MG63 (cell line): ENCODE measurements around the gene FSTL4. TPM values are rescaled to one million over a fixed set of nuclear protein-coding genes. Genes with fewer than 3 reads are reported as not detected.

Experiments
- DNase-seq: peaks from one replicate; pipeline ENCODE4 v3.0.0-alpha.2; 2020
- H3K27me3 ChIP-seq: fragments of 250-450 bp; sonication (Bioruptor Pico); 2 replicates; pipeline ENCODE4 v1.5.1; 2020; ENCODE audit warnings: mild to moderate bottlenecking, moderate library complexity
- H3K36me3 ChIP-seq: fragments of 250-450 bp; sonication (Bioruptor Pico); 2 replicates; pipeline ENCODE4 v1.5.1; 2020; ENCODE audit warnings: mild to moderate bottlenecking, moderate library complexity
- H3K4me3 ChIP-seq: fragments of 250-450 bp; sonication (Bioruptor Pico); 2 replicates; pipeline ENCODE4 v1.5.1; 2020; ENCODE audit warnings: mild to moderate bottlenecking, moderate library complexity
- H3K9me3 ChIP-seq: fragments of 250-450 bp; sonication (Bioruptor Pico); 2 replicates; pipeline ENCODE4 v1.5.1; 2020; ENCODE audit warnings: mild to moderate bottlenecking, moderate library complexity
- total RNA-seq: library from RNA; depleted of rRNA; stranded (reverse); fragments of >200 nt; shearing (Covaris generic); gene quantifications from 2 replicates; pipeline ENCODE4 v1.2.3, GENCODE V29; 2014; ENCODE audit warnings: low replicate concordance

FSTL4 gene
- total RNA-seq, 1 experiment from 2014 or later, result not detected

DNA sequence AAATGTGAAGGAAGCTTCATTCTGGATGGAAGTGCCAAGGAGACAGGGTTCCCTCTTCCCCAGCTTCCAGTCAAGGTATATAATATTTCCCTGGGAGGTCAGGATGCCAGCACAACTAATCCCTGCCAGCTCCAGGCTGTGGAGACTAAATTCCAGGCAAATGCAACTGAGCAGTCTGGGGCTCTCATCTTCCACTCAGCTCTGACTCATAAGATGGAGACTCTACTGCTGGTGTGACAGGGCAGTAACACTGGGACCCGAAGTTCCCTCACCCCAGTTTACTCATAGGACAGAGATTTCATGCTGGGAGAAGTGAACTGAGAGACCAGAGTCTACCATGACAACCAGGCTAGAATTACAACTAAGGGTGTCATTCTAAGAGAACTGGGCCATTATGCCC, 235.4 kb downstream of the FSTL4 start:
- no peak overlapping the region for H3K4me3 ChIP-seq
- DNase-seq, result no peak
- H3K27me3 ChIP-seq, result peaks cover 4% of the 10 kb centered on the region
- peaks cover 30% of the 10 kb centered on the region for H3K9me3 ChIP-seq
- H3K36me3 ChIP-seq, result no peaks in the 10 kb centered on the region

DNA sequence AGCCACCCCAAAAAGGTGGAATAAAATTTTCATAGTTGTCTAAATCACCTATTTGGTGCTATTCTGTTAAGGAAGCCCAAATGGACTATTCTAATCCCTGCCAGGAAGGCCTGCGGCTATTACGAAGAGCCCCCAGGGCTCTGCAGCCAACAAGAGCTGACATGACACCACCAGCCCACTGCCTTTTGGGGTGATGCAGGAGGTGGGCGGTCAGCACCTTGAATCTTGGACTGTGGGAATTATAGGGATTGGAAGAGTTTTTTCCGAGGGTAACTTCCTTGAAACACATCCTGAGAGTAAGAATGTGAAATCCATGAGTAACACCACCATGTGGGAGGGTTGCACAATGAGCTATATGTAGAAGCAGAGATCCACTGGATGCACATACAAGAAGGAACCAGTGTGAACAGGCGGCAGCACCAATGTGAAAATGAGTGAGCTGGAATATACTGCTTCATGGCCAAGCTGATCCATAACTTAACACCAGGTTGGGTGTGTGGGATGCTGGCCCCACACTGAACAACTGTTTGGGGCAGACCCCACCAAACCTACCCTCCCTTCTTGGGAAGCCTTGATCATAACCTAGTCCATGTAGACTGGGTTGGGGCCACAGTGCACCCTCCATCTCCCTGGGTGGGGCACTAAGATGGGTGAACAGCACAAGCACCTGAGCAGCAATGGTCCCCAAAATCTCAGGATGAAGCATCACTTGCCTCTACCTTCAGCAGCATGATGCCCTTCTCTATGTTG, 239.0 kb downstream of the FSTL4 start:
- H3K27me3 ChIP-seq, result no peaks in the 10 kb centered on the region
- no peak for DNase-seq
- no peak overlapping the region for H3K4me3 ChIP-seq
- no peaks in the 10 kb centered on the region for H3K36me3 ChIP-seq
- peaks cover 23% of the 10 kb centered on the region for H3K9me3 ChIP-seq

DNA sequence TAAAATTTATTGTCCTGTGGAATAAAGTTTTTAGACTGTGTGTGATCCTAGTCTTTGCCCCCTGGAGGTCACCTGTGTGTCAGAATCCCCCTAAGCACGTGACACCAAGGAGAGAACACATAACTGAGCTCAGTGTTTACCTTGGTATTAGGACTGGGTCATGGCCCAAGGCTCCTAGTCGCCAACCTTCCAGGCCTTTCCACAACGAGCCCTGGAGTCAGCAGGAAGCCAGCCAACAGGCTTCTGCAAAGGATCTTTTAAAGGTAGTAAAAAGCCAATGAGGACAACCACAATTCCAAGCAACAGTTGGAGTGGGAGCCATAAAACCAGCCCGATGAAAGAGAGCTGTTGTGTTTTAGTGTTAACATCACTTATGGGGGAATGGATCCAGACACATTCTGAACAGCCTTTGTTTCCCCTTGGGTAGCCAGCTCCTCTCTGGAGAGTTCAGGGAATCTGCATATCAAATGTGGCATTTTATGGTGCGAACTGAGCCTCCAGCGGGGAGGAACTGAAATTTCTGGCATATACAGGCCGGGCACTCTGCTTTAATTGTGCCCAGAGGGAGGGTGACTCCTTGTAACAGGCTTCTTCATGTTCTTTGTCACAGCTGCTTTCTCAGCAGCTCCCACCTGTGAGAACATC, 239.9 kb downstream of the FSTL4 start:
- H3K36me3 ChIP-seq, result no peaks in the 10 kb centered on the region
- no peaks in the 10 kb centered on the region for H3K27me3 ChIP-seq
- no peak overlapping the region for H3K4me3 ChIP-seq
- peaks cover 15% of the 10 kb centered on the region for H3K9me3 ChIP-seq
- no peak for DNase-seq

DNA sequence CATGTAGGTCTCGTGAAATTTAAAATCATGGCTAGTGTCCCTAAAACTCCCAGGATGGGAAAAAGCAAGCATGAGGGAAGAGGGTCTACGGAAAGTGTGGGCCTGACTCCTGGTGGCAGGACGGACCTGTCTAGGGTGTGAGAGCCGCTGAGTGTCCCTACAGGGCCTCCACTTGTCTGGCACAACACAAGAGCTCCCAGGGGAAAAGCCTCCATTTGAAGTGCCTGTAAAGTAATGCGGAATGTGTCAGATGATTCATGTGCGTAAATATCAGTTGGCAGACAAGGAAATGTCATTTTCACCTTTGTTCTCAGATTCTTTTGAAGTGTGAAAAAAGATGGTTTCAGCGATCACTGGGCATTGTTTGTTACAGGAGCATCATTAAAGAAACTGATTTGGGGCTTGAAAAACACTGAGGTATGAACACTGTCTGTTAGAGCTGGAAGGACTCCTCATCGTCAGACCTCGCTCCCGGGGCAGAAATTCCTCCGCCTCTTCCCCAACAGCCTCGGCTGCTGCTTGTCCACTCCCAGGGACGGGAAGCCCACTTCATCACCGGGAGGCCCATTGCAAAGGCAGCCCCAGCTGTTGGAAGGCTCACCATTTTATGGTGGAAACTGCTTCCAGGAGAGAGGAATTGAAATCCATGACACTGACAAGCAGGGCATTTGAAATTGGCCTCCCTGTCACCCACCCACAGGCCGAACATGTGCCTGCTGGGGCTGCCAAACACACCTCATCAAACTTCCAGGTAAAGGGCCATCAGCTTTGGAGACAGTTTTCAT, 240.8 kb downstream of the FSTL4 start:
- H3K27me3 ChIP-seq, result no peaks in the 10 kb centered on the region
- H3K4me3 ChIP-seq, result no peak overlapping the region
- no peaks in the 10 kb centered on the region for H3K36me3 ChIP-seq
- no peak for DNase-seq
- peaks cover 8% of the 10 kb centered on the region for H3K9me3 ChIP-seq

DNA sequence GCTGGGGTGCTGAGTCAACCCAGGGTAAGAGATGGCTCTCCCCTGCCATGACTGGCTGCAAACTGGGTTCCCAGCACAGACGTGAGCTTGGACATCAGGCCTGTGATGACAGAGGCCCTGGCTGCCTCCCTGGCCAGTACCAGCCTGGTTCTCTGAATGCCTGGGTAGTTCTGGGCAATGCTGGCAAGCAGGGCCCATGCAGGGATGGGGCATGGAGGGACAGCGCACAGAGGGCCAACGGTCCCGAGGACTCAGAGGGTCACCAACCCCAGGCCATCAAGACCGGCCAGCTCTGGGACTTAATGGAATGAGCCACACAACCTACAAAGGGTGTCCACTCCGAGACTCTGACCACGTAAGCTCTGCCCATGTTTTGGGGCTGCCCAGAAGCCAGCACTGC, 241.4 kb downstream of the FSTL4 start:
- DNase-seq, result no peak
- no peaks in the 10 kb centered on the region for H3K27me3 ChIP-seq
- H3K4me3 ChIP-seq, result no peak overlapping the region
- no peaks in the 10 kb centered on the region for H3K36me3 ChIP-seq
- H3K9me3 ChIP-seq, result peaks cover 5% of the 10 kb centered on the region

DNA sequence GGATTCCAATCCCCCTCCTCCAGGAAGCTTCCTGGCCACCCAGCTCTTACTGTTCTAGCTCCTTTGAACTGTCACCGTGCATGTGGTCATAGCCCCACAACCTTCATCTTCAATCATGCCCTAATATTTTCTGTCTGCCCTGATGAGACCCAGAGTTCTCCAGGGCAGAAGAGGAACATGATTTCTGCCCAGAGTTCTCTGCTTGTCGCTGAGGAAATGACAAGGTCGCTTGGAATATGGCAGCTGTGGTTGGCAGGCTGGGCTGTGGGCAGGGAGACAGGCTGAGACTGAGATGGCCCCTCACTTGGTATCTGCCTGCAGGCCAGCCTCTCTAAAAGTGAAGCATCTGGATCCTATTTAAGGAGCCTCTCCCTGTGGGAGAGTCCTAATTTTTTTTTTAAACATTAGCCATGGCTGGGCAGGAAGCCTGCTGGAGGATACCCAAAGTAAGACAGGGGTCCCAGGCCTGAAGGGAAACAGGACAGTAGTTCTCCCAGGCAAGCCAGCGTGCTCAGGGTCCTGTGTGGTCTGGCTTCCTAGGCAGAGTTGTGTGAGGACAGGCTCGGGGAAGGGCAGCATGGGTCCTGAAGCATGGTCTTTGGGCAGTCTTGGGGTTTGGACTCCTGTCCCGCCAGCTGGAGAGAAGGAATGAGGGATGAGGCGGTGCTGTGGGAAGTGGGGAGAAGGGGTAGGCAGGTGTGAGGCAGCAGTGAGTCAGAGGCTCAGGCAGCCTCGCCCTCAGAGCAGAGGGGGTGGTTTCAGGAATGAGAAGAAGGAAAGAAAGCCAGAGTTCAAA, 242.1 kb downstream of the FSTL4 start:
- Histone ChIP-seq H3K9me3 (peaks cover 3% of the 10 kb centered on the region; the same call in 1 of the 2 replicates), H3K4me3 (no peak overlapping the region), H3K27me3 (no peaks in the 10 kb centered on the region), H3K36me3 (no peaks in the 10 kb centered on the region)
- DNase-seq, result peak; percentile 80

DNA sequence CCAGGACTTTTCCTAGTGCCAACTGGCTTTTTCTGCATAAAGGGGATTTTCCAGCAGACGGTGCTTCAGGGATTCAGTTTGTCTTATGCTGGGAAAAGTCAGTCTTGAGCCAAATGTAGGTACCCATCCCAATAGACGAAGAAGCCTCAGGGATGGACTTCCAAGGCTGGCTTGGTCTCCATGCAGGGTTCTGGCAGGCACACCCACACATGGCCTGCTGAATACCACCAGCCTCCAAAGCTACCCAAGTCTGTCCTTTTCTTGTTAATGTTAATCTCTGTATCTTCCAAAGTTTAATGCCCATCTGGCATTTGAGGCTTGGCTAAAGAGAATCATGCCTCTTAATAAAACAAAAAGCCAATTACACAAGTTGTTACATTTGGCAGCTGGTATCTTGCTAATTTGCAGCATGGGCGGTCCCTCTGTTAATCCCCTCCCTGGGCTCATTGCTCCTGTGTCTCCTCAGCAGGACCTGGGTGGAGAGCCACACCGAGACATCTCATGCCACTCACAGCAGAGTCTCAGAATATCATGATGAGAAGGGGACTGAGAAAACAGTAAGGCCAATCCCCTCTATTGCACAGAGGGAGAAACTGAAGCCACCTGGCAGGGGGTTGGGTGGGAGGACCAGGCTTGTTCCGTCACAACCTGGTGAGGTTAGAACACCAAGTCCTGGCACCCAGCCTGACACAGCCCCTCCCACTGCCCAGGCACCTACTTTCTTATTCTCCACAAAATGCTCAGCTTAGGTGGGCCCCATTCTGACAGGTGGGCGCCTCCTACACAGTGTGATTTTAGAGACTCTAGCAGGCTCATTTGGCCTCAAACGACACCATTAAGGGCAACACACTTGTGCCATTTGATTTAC, 243.2 kb downstream of the FSTL4 start:
- H3K9me3 ChIP-seq, result no peaks in the 10 kb centered on the region
- DNase-seq, result no peak
- H3K36me3 ChIP-seq, result no peaks in the 10 kb centered on the region
- no peak overlapping the region for H3K4me3 ChIP-seq
- H3K27me3 ChIP-seq, result no peaks in the 10 kb centered on the region

DNA sequence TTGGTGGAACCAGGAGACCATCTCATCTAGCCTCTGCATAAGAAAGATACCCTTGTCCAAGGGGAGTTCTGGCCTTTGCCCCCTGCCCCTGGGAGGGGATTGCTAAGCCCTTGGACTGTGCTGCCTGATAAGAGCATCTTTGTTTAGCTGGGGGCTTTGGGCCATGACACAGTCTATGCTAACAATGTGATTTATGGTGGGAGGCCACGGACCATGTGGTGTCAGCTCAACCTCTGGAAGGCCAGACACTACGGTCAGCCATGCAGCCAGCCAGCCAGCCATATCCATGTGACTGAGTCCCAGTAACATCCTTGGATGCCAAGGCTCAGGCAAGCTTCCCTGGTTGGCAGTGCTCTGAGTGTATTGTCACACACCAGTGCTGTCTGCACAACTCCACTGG, 244.4 kb downstream of the FSTL4 start:
- Histone ChIP-seq H3K4me3 (no peak overlapping the region), H3K9me3 (no peaks in the 10 kb centered on the region), H3K36me3 (no peaks in the 10 kb centered on the region), H3K27me3 (no peaks in the 10 kb centered on the region)
- no peak for DNase-seq

DNA sequence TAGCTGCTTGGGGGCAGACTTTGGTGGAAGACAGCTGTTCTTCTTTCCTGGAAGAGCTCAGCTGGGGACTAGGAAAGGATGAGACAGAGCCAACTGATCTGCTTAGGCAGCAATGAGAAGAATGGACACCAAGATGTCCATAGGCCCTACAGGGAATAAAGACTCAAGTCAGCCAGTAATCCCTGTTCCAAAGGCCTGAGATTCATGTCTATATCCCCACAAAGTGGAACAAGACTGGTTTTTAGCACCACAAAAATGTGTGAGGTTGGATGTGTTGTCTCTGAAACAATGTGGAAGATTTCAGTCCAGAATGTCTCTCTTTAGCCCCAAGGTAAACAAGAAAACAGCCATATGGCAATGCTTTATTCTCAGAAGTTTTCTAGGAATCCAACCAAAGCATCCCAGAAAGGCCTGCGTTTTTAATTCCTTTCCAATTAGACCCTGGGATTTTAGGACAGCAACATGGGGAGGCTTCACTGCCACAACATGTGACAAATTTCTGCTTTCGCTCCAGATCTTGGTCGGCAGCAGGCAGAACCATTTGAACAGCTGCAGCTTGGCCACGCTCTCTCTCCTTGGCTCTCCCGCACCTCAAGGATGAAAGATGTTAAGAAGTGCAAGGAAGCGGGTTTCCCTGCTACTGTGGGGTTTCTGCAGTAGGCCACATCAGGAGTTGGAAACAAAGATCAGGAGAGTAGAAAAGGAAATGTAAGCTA, 245.1 kb downstream of the FSTL4 start:
- Histone ChIP-seq H3K4me3 (no peak overlapping the region), H3K36me3 (no peaks in the 10 kb centered on the region), H3K9me3 (no peaks in the 10 kb centered on the region), H3K27me3 (no peaks in the 10 kb centered on the region)
- no peak for DNase-seq

DNA sequence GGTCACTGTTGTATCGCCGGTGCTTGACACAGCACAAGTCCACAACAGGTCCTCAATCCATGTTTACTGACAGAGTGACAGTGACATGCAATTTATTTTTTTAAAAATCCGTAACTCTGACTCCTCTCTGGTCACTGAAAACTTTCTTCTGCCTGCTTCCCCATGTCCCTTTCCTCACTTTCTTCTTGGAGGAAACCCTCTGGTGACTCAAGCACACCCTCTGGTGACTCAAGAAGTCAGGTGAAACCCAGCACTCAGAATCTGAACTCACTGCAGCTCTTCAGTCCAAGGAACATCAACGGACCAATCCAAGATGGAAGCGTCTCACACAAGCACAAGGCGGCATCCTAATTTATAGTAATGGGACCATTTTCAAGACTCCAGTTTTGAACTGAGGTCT, 245.9 kb downstream of the FSTL4 start:
- H3K4me3 ChIP-seq, result no peak overlapping the region
- DNase-seq, result no peak
- no peaks in the 10 kb centered on the region for H3K27me3 ChIP-seq
- H3K9me3 ChIP-seq, result no peaks in the 10 kb centered on the region
- H3K36me3 ChIP-seq, result no peaks in the 10 kb centered on the region

DNA sequence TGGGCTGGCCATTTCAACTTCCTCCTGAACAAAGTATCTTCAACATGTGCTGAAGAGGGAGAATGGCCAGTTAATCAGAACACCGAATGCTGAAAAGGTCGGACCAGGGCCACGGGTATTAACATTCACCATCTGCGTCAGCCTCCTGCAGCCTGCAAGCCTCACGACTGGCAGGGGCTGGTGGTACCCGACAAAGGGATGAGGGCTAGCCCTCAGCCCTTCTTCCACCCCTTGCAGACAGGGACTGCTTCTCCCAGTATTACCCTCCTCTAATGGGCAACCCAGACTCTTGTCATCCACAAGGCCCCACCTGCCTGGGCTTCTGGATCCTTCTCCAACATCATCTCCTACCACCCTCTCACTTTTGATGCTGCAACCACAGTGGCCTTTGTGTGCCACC, 246.6 kb downstream of the FSTL4 start:
- H3K9me3 ChIP-seq, result no peaks in the 10 kb centered on the region
- no peak for DNase-seq
- no peaks in the 10 kb centered on the region for H3K36me3 ChIP-seq
- H3K27me3 ChIP-seq, result no peaks in the 10 kb centered on the region
- no peak overlapping the region for H3K4me3 ChIP-seq

DNA sequence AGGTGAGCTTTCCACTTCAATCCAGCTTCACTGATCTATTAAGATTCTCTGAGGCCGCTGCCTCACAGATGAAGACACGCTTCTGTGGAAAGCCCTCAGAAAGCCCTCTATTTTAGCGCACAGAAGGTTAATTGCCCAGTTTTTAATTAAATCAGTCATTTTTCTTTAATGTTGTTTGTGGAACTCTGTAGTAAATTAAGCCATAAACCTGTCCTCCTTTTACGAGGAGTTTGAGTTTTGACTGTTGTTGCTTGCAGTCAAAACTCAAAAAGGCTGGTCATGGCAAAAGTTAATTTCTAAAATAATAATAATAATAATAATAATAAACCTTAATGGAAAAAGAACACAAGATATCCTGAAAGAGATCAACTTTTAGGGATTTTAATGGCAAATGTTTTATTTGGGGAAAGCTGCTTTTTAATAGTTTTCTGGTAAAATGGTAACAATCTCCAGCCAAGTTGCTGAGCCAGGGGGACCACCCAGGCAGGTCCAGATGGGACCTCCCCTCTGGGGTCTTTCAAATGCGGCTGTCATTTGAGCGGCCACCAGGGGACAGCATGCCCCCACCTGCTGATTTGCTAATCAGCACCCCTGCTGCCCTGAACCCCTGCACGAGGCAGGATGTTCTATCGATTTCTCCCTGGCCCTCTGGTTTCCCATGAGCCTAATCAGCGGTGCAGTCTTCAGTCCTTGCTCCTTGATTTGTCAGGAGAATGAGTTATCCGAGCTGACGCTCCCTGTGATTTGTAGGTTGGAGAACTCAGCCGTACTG, 247.2 kb downstream of the FSTL4 start:
- no peaks in the 10 kb centered on the region for H3K9me3 ChIP-seq
- no peak overlapping the region for H3K4me3 ChIP-seq
- no peak for DNase-seq
- H3K27me3 ChIP-seq, result no peaks in the 10 kb centered on the region
- H3K36me3 ChIP-seq, result no peaks in the 10 kb centered on the region

DNA sequence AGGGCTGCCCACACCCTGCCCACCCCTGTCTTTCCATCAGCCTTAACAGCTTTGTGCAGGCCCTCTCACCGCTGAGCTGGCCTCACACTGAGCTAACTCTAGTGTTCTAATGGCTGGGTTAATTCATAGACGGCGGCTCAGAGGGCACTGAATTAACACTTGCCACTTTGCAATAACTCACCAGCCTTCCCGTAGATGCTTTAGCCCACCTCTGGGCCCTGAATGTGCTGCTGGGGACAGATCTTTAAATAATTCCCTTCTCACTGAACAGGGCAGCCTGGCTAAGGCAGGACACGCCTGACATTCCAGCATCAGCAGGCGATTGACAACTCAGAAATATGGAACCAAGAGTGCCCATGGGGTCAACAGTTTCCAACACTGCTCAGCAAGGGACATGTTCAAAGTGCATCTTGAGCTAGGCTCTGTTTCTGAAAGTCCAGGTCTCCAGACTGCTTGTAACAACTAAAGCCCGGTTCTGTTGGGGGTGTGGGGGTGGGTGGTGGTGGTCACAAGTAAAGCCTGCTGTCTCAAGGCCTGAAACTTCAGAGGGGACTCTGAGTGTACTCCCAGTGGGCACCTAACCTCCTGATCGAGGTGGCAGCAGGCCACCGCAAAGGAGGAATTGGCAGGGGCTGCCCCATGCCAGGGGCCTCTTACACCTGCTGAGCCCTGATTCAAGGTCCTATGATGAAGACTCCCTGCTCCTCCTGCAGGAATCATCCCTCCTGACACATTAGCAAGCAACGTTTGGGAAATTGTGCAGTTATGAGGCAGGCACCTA, 248.3 kb downstream of the FSTL4 start:
- Histone ChIP-seq H3K27me3 (no peaks in the 10 kb centered on the region), H3K36me3 (no peaks in the 10 kb centered on the region), H3K9me3 (no peaks in the 10 kb centered on the region), H3K4me3 (no peak overlapping the region)
- no peak for DNase-seq

DNA sequence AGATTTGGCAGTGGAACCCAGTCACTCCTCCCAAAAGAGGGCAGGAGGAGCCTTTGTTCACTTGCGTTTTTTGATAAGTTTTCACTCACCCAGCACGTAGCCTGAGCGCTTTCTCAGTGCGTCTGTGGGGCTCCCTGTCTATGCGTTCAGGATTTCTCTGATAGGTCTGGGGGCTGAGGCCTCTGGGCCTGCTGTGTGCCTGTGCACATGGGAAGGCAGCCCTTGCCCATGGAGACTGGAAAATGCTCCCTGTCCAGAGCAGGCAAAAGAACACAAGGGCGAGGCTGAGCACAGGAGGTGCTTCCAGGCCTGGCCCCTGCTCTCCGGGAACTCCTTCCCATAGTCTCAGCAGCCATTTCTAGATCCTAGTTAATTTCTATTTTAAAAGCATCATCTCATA, 249.9 kb downstream of the FSTL4 start:
- no peak for DNase-seq
- Histone ChIP-seq H3K36me3 (no peaks in the 10 kb centered on the region), H3K27me3 (no peaks in the 10 kb centered on the region), H3K9me3 (no peaks in the 10 kb centered on the region), H3K4me3 (no peak overlapping the region)
